ENCODE measurements around the gene FAM163B.

- TF ChIP-seq EZH2 (IDR thresholded peaks at IDR 0.05; ENCODE audit: low read depth, low read length, severe bottlenecking) = no peak
- TF ChIP-seq SIN3A (conservative IDR thresholded peaks at IDR 0.05 in 1 of 2, IDR thresholded peaks at IDR 0.05 in 1 of 2; ENCODE audit: low read depth in 1 of 2, low read length in 2 of 2) = no peak
Measured at GRCh38 chr9:133566382-133566781, 42.8 kb downstream of the FAM163B start.

Measured in H1 (cell line).